Mononuclear cell (primary cell): ENCODE measurements around the gene CCDC92B. TPM values are rescaled to one million over a fixed set of nuclear protein-coding genes. Genes with fewer than 3 reads are reported as not detected.

Experiments used
- H3K27me3 ChIP-seq: 2 replicates; pipeline ENCODE4 v1.6.0; 2011; ENCODE audit warnings: low read length, control low read depth; ENCODE audit not compliant: insufficient read depth
- H3K4me1 ChIP-seq: 2 replicates; pipeline ENCODE4 v1.5.1; 2011; ENCODE audit warnings: mild to moderate bottlenecking, low read length, control low read depth; ENCODE audit not compliant: insufficient read depth
- H3K4me3 ChIP-seq: 2 replicates; pipeline ENCODE4 v1.5.1; 2011; ENCODE audit warnings: mild to moderate bottlenecking, low read length, moderate library complexity
- H3K9me3 ChIP-seq: 2 replicates; pipeline ENCODE4 v1.5.1; 2011; ENCODE audit warnings: low read depth, mild to moderate bottlenecking, control low read depth, low read length
- total RNA-seq: library from RNA; depleted of rRNA; stranded (reverse); fragments of >200 nt; gene quantifications from one replicate; pipeline ENCODE4 v1.2.3, GENCODE V29; 2012

CCDC92B gene
- total RNA-seq, 1 donor, result not detected

GRCh38 chr17:2718150-2718938 is 31.1 kb downstream of the CCDC92B start:
- Histone ChIP-seq H3K9me3 (no peaks in the 10 kb centered on the region), H3K27me3 (no peaks in the 10 kb centered on the region), H3K4me1 (no peaks in the 10 kb centered on the region), H3K4me3 (no peak overlapping the region)

- H3K27me3 ChIP-seq, result no peaks in the 10 kb centered on the region
- no peak overlapping the region for H3K4me3 ChIP-seq
- H3K4me1 ChIP-seq, result peaks cover 9% of the 10 kb centered on the region
- no peaks in the 10 kb centered on the region for H3K9me3 ChIP-seq
Observed at GRCh38 chr17:2716649-2717048, 32.8 kb downstream of the CCDC92B start.

- no peaks in the 10 kb centered on the region for H3K9me3 ChIP-seq
- no peaks in the 10 kb centered on the region for H3K27me3 ChIP-seq
- peaks cover 32% of the 10 kb centered on the region for H3K4me1 ChIP-seq
- H3K4me3 ChIP-seq, result no peak overlapping the region
Observed at GRCh38 chr17:2713881-2714280, 35.6 kb downstream of the CCDC92B start.

- no peaks in the 10 kb centered on the region for H3K27me3 ChIP-seq
- peaks cover 35% of the 10 kb centered on the region for H3K4me1 ChIP-seq
- H3K4me3 ChIP-seq, result peak overlapping the region; percentile 61
- no peaks in the 10 kb centered on the region for H3K9me3 ChIP-seq
Observed at GRCh38 chr17:2712300-2713043, 37.0 kb downstream of the CCDC92B start.

- peak within 1 kb of the TSS; percentile 61 for H3K4me3 ChIP-seq
- peaks cover 35% of the 10 kb centered on the region for H3K4me1 ChIP-seq
- no peaks in the 10 kb centered on the region for H3K9me3 ChIP-seq
- no peaks in the 10 kb centered on the region for H3K27me3 ChIP-seq
Observed at GRCh38 chr17:2711608-2712299, 37.7 kb downstream of the CCDC92B start, which contains the start of gene CLUH. Gene CLUH (minus strand): TSS chr17:2711764. CDS start chr17:2711661, 103 bp downstream.

- no peaks in the 10 kb centered on the region for H3K27me3 ChIP-seq
- peak overlapping the region; percentile 61 for H3K4me3 ChIP-seq
- peaks cover 35% of the 10 kb centered on the region for H3K4me1 ChIP-seq
- H3K9me3 ChIP-seq, result no peaks in the 10 kb centered on the region
Observed at GRCh38 chr17:2710803-2711607, 38.4 kb downstream of the CCDC92B start.

- Histone ChIP-seq H3K27me3 (no peaks in the 10 kb centered on the region), H3K4me3 (peak overlapping the region; percentile 61), H3K4me1 (peaks cover 35% of the 10 kb centered on the region), H3K9me3 (no peaks in the 10 kb centered on the region)
Observed at GRCh38 chr17:2710071-2710802, 39.2 kb downstream of the CCDC92B start.

- H3K9me3 ChIP-seq, result no peaks in the 10 kb centered on the region
- H3K27me3 ChIP-seq, result no peaks in the 10 kb centered on the region
- peaks cover 35% of the 10 kb centered on the region for H3K4me1 ChIP-seq
- no peak overlapping the region for H3K4me3 ChIP-seq
Observed at GRCh38 chr17:2709183-2709661, 40.2 kb downstream of the CCDC92B start.

GRCh38 chr17:2708585-2709182 is 40.8 kb downstream of the CCDC92B start:
- H3K9me3 ChIP-seq, result no peaks in the 10 kb centered on the region
- H3K4me1 ChIP-seq, result peaks cover 35% of the 10 kb centered on the region
- no peak overlapping the region for H3K4me3 ChIP-seq
- H3K27me3 ChIP-seq, result no peaks in the 10 kb centered on the region

- H3K4me1 ChIP-seq, result peaks cover 35% of the 10 kb centered on the region
- H3K4me3 ChIP-seq, result no peak overlapping the region
- no peaks in the 10 kb centered on the region for H3K27me3 ChIP-seq
- no peaks in the 10 kb centered on the region for H3K9me3 ChIP-seq
Observed at GRCh38 chr17:2707721-2708584, 41.5 kb downstream of the CCDC92B start.

- Histone ChIP-seq H3K4me1 (peaks cover 29% of the 10 kb centered on the region), H3K4me3 (no peak overlapping the region), H3K9me3 (no peaks in the 10 kb centered on the region), H3K27me3 (no peaks in the 10 kb centered on the region)
Observed at GRCh38 chr17:2706911-2707510, 42.4 kb downstream of the CCDC92B start.

GRCh38 chr17:2705888-2706795 is 43.3 kb downstream of the CCDC92B start:
- Histone ChIP-seq H3K27me3 (no peaks in the 10 kb centered on the region), H3K9me3 (no peaks in the 10 kb centered on the region), H3K4me3 (no peak overlapping the region), H3K4me1 (peaks cover 26% of the 10 kb centered on the region)
